Suprapubic skin (tissue), 4 donors: Measurements from ENCODE around the gene TMEM35B. TPM values are rescaled to one million over a fixed set of nuclear protein-coding genes. Genes with fewer than 3 reads are reported as not detected.
"Not testable (repeated sequence)": the region's sequence is repeated elsewhere in the genome, so short reads cannot be mapped to it uniquely, and the experiment has no call there.

Source experiments
- DNase-seq, 2 donors: peaks; one replicate each; pipeline ENCODE4 v3.0.0-alpha.2; 2019; ENCODE audit warnings: low spot score in 2 of 2
- H3K27ac ChIP-seq: fragments of 200-600 bp; sonication (generic); one replicate; pipeline ENCODE4 v1.5.1; 2019
- H3K27me3 ChIP-seq: fragments of 200-600 bp; sonication (generic); one replicate; pipeline ENCODE4 v1.5.1; 2019
- H3K36me3 ChIP-seq: fragments of 200-600 bp; sonication (generic); one replicate; pipeline ENCODE4 v1.5.1; 2019
- H3K4me1 ChIP-seq: fragments of 200-600 bp; sonication (generic); one replicate; pipeline ENCODE4 v1.5.1; 2019
- H3K4me3 ChIP-seq: fragments of 200-600 bp; sonication (generic); one replicate; pipeline ENCODE4 v1.5.1; 2019; ENCODE audit warnings: mild to moderate bottlenecking
- H3K9me3 ChIP-seq: fragments of 200-600 bp; sonication (generic); one replicate; pipeline ENCODE4 v1.5.1; 2019
- EP300 ChIP-seq: sonication (generic); formaldehyde crosslinking; IDR thresholded peaks from one replicate; pipeline ENCODE4 v1.6.1; 2017; ENCODE audit warnings: antibody characterized with exemption
- POLR2A ChIP-seq, 2 donors: fragments of 450-650 bp; IDR thresholded peaks; one replicate each; pipeline ENCODE4 v1.6.1; 2017; ENCODE audit warnings: antibody characterized with exemption in 2 of 2, mild to moderate bottlenecking in 2 of 2, moderate library complexity in 2 of 2
- POLR2AphosphoS5 ChIP-seq, 3 donors: sonication (generic); formaldehyde crosslinking; IDR thresholded peaks; one replicate each; pipeline ENCODE4 v1.6.1; 2017; ENCODE audit warnings: antibody characterized with exemption in 3 of 3
- WGBS: methylation state at CpG from one replicate; pipeline ENCODE4 v1.1.5; 2018; 5-methylcytosine and 5-hydroxymethylcytosine counted together
- total RNA-seq, 4 donors: library from RNA; depleted of rRNA; stranded (reverse); fragments of >200 nt; gene quantifications; one replicate each; pipeline ENCODE4 v1.1.0, GENCODE V29; 2016
- TF ChIP-seq, protein P1 (sequence below), 2 donors: fragments of 200-600 bp in 1 of 2; fragments of 450-650 bp in 1 of 2; sonication (generic) in 1 of 2; IDR thresholded peaks; one replicate each; pipeline ENCODE4 v1.5.1; 2016 to 2019; ENCODE audit warnings: antibody characterized with exemption in 2 of 2, mild to moderate bottlenecking in 1 of 2, moderate library complexity in 1 of 2

TMEM35B gene
- total RNA-seq, 4 donors from 2014 or later, result 6.5 to 12.2 (median 8.6) TPM

DNA sequence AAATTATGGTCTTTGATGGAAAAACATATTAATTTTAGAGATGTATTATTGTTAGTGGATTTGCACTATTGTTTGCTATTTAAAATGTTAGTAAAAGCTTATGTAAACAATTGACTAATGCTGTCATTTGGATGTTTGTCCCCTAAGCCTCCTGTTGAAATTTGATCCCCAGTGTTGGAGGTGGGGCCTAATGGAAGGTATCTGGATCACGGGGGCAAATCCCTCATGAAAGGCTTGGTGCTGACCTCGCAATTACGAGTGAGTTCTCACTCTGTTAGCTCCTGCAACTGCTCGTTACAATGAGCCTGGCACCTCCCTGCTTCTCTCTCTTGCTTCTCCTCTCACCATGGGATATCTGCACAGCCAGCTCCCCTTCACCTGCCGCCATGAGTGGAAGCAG lies 14.3 kb downstream of the TMEM35B start:
- no peaks in the 10 kb centered on the region for H3K4me1 ChIP-seq
- H3K4me3 ChIP-seq, result no peak overlapping the region
- no peaks in the 10 kb centered on the region for H3K27me3 ChIP-seq
- no peak overlapping the region for H3K27ac ChIP-seq
- no peaks in the 10 kb centered on the region for H3K9me3 ChIP-seq
- 40% methylated on average over 5 of the region's 5 CpGs for WGBS
- H3K36me3 ChIP-seq, result no peaks in the 10 kb centered on the region
- TF ChIP-seq EP300, result no peak
- no peak for TF ChIP-seq POLR2A (IDR thresholded peaks at IDR 0.05)
- TF ChIP-seq, protein P1, sequence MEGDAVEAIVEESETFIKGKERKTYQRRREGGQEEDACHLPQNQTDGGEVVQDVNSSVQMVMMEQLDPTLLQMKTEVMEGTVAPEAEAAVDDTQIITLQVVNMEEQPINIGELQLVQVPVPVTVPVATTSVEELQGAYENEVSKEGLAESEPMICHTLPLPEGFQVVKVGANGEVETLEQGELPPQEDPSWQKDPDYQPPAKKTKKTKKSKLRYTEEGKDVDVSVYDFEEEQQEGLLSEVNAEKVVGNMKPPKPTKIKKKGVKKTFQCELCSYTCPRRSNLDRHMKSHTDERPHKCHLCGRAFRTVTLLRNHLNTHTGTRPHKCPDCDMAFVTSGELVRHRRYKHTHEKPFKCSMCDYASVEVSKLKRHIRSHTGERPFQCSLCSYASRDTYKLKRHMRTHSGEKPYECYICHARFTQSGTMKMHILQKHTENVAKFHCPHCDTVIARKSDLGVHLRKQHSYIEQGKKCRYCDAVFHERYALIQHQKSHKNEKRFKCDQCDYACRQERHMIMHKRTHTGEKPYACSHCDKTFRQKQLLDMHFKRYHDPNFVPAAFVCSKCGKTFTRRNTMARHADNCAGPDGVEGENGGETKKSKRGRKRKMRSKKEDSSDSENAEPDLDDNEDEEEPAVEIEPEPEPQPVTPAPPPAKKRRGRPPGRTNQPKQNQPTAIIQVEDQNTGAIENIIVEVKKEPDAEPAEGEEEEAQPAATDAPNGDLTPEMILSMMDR (IDR thresholded peaks at IDR 0.05), result no peak
- no peak for TF ChIP-seq POLR2AphosphoS5 (IDR thresholded peaks at IDR 0.05)
- no peak for DNase-seq

DNA sequence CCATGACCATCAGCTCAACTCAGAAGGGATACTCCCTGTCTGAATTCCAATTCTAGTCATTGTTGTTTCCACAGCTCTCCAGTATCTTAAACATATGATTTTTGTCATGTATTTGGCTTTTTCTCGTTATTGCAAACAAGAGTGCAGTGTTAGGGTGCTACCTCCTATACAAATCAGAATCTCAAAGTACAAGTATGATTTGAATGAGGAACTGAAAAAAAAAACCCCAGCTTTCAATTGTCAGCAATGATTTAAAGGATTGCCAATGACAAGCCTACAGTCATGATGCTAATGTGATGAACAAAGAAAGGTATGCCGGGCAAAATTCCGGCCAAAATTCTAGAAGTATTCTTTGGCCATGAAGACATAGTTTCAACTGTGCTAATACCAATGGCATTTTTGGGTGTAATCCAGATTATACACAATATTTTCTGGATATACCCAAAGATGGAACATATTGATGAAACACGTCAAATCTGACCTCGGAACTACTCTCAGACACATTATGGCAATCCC lies 14.9 kb downstream of the TMEM35B start:
- Histone ChIP-seq H3K4me1 (no peaks in the 10 kb centered on the region), H3K27me3 (no peaks in the 10 kb centered on the region), H3K36me3 (no peaks in the 10 kb centered on the region), H3K27ac (no peak overlapping the region), H3K9me3 (no peaks in the 10 kb centered on the region), H3K4me3 (no peak overlapping the region)
- 90% methylated on average over 5 of the region's 5 CpGs for WGBS
- TF ChIP-seq POLR2A (IDR thresholded peaks at IDR 0.05), result no peak
- no peak for DNase-seq

DNA sequence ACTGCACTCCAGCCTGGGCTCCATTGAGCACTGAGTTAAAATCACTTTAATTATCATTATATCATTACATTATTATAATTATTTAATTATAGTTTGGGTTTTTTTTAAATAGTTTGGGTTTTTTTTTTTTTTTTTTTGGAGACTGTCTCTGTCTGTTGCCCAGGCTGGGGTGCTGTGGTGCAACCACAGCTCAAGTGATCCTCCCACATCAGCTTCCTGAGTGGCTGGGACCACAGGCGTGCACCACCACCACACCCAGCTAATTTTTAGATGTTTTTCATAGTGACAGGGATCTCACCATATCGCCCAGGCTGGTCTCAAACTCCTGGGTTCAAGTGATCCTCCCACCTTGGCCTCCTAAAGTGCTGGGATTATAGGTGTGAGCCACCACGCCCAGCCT lies 16.9 kb downstream of the TMEM35B start:
- DNase-seq, result not testable (repeated sequence)
- 86% methylated on average over 3 of the region's 3 CpGs for WGBS

DNA sequence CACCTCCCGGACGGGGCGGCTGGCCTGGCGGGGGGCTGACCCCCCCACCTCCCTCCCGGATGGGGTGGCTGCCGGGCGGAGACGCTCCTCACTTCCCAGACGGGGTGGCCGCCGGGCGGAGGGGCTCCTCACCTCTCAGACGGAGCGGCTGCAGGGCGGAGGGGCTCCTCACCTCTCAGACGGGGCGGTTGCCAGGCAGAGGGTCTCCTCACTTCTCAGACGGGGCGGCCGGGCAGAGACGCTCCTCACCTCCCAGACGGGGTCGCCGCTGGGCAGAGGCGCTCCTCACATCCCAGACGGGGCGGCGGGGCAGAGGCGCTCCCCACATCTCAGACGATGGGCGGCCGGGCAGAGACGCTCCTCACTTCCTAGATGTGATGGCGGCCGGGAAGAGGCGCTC lies 17.5 kb downstream of the TMEM35B start:
- not testable (repeated sequence) for H3K36me3 ChIP-seq, H3K9me3 ChIP-seq, H3K4me3 ChIP-seq, DNase-seq, H3K27me3 ChIP-seq, H3K27ac ChIP-seq, H3K4me1 ChIP-seq
- WGBS, result no CpG with 5 or more reads among the region's 36 CpGs

More for the DNA sequence above, 16.9 kb downstream of the TMEM35B start:
- H3K4me3 ChIP-seq, H3K36me3 ChIP-seq, H3K27ac ChIP-seq, H3K27me3 ChIP-seq, H3K4me1 ChIP-seq, H3K9me3 ChIP-seq: not testable (repeated sequence)

DNA sequence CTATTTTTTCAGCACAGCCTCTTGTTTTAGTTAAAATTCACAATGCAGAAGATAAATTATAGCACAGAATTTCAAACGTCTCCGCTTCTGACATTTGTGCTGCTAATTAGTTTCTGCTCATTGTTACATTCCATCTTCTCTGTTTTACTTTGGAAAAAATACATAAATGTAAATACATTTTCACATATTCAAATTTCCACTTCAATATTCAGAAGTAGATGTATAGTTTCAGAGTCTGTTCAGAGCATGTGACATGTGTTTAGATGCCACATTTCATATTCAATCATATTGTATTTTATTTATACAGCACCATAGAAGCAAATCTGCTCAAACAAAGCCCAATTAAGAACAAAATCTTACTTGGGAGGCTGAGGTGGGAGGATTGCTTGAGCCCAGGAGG lies 19.6 kb downstream of the TMEM35B start:
- no peaks in the 10 kb centered on the region for H3K9me3 ChIP-seq
- no peak overlapping the region for H3K27ac ChIP-seq
- H3K36me3 ChIP-seq, result no peaks in the 10 kb centered on the region
- TF ChIP-seq POLR2A (IDR thresholded peaks at IDR 0.05) (no peak), EP300 (no peak), POLR2AphosphoS5 (IDR thresholded peaks at IDR 0.05) (no peak)
- TF ChIP-seq, protein P1 (IDR thresholded peaks at IDR 0.05), result no peak
- H3K27me3 ChIP-seq, result no peaks in the 10 kb centered on the region
- no peak overlapping the region for H3K4me3 ChIP-seq
- no peak for DNase-seq
- H3K4me1 ChIP-seq, result no peaks in the 10 kb centered on the region
- WGBS, result 76% methylated on average over 2 of the region's 2 CpGs

DNA sequence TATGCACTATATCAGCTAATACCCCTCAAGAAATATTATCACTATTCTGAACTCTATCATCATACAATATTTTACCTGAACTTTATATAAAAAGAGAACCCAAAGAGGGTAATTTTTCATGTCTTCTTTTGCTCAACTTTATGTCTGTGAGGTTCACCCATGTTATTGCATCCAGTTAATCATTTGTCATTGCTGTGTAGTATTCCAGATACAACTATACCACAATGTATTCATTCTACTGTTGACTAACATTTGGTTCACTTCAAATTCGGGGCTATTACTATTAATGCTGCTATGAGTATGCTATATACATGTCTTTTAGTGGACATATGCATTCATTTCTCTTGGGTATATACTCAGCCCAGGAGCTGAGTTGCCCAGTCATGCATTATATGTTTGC lies 34.7 kb downstream of the TMEM35B start:
- H3K27me3 ChIP-seq, result peaks cover 5% of the 10 kb centered on the region
- 41% methylated on average over 1 of the region's 1 CpG for WGBS
- no peaks in the 10 kb centered on the region for H3K9me3 ChIP-seq
- no peak for DNase-seq
- H3K27ac ChIP-seq, result no peak overlapping the region
- H3K36me3 ChIP-seq, result no peaks in the 10 kb centered on the region
- no peak for TF ChIP-seq POLR2AphosphoS5 (IDR thresholded peaks at IDR 0.05)
- TF ChIP-seq, protein P1 (IDR thresholded peaks at IDR 0.05), result no peak
- no peak overlapping the region for H3K4me3 ChIP-seq
- H3K4me1 ChIP-seq, result no peaks in the 10 kb centered on the region

DNA sequence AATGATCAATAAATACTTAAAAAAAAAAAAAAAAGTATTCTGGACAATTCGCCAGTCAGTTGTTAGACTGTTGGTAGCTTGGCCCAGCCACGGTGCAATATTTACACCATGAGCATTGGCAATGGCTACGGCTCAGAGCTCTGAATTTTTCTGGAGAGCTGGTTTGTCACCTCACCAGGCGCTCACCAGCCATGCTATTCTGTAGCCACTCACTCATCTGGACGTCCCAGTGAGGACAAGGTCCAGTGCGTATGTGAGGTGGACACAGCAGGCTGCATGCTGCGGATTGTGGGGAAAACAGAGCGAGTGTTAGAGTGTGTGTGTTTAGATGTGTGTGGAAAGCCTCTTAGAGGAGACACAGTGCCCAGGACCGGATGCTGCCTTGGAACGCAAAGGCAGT lies 36.4 kb downstream of the TMEM35B start:
- H3K4me1 ChIP-seq, H3K27me3 ChIP-seq, DNase-seq, H3K36me3 ChIP-seq, H3K9me3 ChIP-seq, H3K27ac ChIP-seq, H3K4me3 ChIP-seq: not testable (repeated sequence)
- 92% methylated on average over 10 of the region's 10 CpGs for WGBS

DNA sequence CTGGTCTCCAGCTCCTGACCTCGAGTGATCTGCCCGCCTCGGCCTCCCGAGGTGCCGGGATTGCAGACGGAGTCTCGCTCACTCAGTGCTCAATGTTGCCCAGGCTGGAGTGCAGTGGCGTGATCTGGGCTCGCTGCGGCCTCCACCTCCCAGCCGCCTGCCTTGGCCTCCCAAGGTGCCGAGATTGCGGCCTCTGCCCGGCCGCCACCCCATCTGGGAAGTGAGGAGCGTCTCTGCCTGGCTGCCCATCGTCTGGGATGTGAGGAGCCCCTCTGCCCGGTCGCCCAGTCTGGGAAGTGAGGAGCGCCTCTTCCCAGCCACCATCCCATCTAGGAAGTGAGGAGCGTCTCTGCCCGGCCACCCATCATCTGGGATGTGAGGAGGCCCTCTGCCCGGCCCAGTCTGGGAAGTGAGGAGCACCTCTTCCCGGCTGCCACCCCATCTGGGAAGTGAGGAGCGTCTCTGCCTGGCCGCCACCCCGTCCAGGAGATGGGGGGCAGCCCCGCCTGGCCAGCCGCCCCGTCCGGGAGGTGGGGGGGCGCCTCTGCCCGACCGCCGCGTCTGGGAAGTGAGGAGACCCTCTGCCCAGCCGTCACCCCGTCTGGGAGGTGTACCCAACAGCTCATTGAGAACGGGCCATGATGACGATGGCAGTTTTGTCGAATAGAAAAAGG lies 37.4 kb downstream of the TMEM35B start:
- not testable (repeated sequence) for H3K36me3 ChIP-seq, H3K9me3 ChIP-seq
- 94% methylated on average over 34 of the region's 41 CpGs for WGBS

More for the DNA sequence above, 37.4 kb downstream of the TMEM35B start:
- not testable (repeated sequence) for H3K4me3 ChIP-seq, H3K4me1 ChIP-seq, H3K27me3 ChIP-seq, DNase-seq, H3K27ac ChIP-seq
